Bronchial epithelial cell (primary cell): ENCODE measurements around the gene MRPS23. TPM values are rescaled to one million over a fixed set of nuclear protein-coding genes. Genes with fewer than 3 reads are reported as not detected.

Experiments used
- DNase-seq: peaks from one replicate; pipeline ENCODE4 v3.0.0-alpha.2; 2010; ENCODE audit warnings: low read depth
- FAIRE-seq: peaks from 2 replicates; lab custom pipeline; 2011; peaks lifted over from hg19 to GRCh38; lab: Jason Lieb, UNC
- H3K27me3 ChIP-seq: 2 replicates; pipeline ENCODE4 v1.5.1; 2011; ENCODE audit warnings: low read length; ENCODE audit not compliant: control insufficient read depth, insufficient read depth
- H3K36me3 ChIP-seq: 2 replicates; pipeline ENCODE4 v1.5.1; 2011; ENCODE audit warnings: low read length; ENCODE audit not compliant: control insufficient read depth, insufficient read depth
- H3K4me3 ChIP-seq: 2 replicates; pipeline ENCODE4 v1.5.1; 2011; ENCODE audit warnings: mild to moderate bottlenecking, low read depth, low read length, control low read depth
- CTCF ChIP-seq: IDR thresholded peaks from 2 replicates; pipeline ENCODE4 v1.5.1; 2011; ENCODE audit warnings: mild to moderate bottlenecking, moderate library complexity, low read length, control low read depth, inconsistent platforms; ENCODE audit not compliant: insufficient read depth, severe bottlenecking
- total RNA-seq: library from RNA; depleted of rRNA; stranded (reverse); fragments of >200 nt; gene quantifications from 2 replicates; pipeline ENCODE4 v1.2.1, GENCODE V29; 2014

The MRPS23 gene
- total RNA-seq, 1 donor from 2014 or later: 40.5 TPM

- Histone ChIP-seq H3K4me3 (no peak overlapping the region), H3K36me3 (peaks cover 4% of the 10 kb centered on the region), H3K27me3 (no peaks in the 10 kb centered on the region)
- FAIRE-seq (no peak), DNase-seq (no peak)
- no peak for TF ChIP-seq CTCF
Observed at GRCh38 chr17:57839571-57839923, 10.3 kb downstream of the MRPS23 start.

DNA sequence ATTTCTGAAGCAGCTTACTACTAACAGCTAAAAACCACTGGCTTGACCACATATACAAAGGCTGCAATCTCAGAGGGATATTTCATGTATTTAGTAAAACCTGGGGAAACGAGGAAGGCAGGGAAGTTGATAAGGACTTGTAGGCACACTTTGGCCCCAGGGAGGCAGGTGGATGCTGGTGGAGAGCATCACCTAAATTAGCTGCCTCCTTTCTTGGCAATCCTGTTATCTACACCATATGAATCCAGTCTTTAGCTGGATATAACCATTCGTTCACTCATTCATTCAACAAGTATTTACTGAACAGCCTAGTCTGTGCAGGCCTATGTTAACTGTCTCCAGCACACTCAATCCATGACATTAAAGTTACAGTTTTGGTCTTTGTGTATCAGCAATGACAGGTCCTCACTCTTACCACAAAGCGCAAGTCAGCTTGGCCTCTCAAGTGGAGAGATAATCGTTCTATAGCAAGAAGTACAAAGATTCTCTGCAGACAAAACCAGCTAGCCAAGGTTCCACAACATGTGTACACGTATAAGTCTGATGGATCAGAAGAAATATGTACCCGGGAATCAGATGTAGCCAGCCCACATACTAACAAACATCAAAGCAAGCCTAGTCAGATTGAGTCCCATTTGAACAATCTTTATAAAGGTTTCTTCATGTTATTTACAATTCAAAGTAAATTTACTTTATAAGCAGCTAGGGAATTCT is 10.8 kb downstream of the MRPS23 start:
- TF ChIP-seq CTCF: no peak
- FAIRE-seq (no peak), DNase-seq (no peak)
- Histone ChIP-seq H3K36me3 (peaks cover 4% of the 10 kb centered on the region), H3K4me3 (no peak overlapping the region), H3K27me3 (no peaks in the 10 kb centered on the region)

- no peak for TF ChIP-seq CTCF
- no peak for DNase-seq
- no peak for FAIRE-seq
- Histone ChIP-seq H3K36me3 (peaks cover 4% of the 10 kb centered on the region), H3K4me3 (no peak overlapping the region), H3K27me3 (no peaks in the 10 kb centered on the region)
Observed at GRCh38 chr17:57838453-57838852, 11.4 kb downstream of the MRPS23 start.

GRCh38 chr17:57835333-57835900 is 14.4 kb downstream of the MRPS23 start:
- DNase-seq (no peak), FAIRE-seq (no peak)
- H3K4me3 ChIP-seq: no peak overlapping the region
- peaks cover 1% of the 10 kb centered on the region for H3K36me3 ChIP-seq
- no peak for TF ChIP-seq CTCF
- no peaks in the 10 kb centered on the region for H3K27me3 ChIP-seq

- TF ChIP-seq CTCF: peak; percentile 44
- H3K27me3 ChIP-seq: no peaks in the 10 kb centered on the region
- FAIRE-seq: no peak
- peaks cover 1% of the 10 kb centered on the region for H3K36me3 ChIP-seq
- H3K4me3 ChIP-seq: no peak overlapping the region
- peak; percentile 82 for DNase-seq
Observed at GRCh38 chr17:57834146-57834741, 15.6 kb downstream of the MRPS23 start.
